Ammon's horn (tissue), 1 donor: ENCODE data around the gene TYW1B.
"Not testable (repeated sequence)": the region's sequence is repeated elsewhere in the genome, so short reads cannot be mapped to it uniquely, and the experiment has no call there.

Experiments used
- DNase-seq: peaks from one replicate; pipeline ENCODE4 v3.0.0-alpha.2; 2016; ENCODE audit warnings: low spot score

The TYW1B gene

DNA sequence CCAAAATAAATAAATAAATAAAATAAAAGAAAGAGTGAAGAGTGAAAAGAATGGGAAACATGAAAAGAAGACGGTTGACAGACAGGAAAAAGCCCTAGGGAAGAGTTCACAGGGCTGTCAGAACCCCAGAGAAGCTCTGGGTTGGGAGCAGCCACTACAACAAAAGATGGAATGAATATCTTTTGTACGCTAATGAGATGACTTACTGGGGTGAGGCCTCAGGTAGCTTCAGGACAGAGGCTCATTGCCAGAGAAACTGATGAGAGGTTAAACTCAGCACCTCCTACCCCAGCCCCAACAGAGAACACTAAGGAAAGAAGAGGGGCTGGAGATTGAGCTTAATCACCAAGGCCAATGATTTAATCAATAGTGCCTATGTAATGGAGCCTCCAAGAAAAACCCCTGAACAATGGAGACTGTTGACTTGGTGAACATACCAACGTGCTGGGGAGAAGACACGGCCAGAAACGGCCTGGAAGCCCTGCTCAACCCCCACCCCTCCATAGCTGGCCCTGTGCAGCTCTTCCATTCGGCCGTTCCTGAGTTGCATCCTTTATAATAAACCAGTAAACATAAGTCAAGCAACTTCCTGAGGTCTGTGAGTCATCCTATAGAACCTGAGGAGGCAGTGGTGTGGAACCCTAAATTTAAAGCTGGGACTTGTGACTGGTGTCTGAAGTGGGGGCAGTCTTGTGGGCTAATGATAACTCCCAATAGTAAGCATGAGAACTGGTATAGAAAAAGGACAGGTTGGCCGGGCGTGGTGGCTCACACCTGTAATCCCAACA, 11.4 kb downstream of the TYW1B start:
- not testable (repeated sequence) for DNase-seq

DNA sequence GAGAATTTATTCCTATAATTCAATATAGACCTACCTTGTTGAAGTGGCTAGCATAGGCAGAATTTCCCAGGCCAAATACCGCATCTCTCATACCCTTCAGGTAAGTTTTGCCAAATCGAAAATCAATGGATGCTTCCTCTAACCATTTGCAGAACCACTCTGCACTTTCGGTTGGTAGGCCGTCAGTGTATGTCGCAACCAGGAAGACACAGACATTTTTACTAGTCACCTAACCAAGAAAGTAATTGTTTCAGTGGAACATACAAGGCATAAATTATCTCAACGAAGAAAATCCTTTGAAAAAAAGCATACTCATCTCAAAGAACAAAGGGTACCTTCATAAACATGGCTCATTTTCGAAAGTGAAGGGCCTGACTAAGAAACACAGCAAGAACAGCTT, 17.6 kb downstream of the TYW1B start:
- DNase-seq = not testable (repeated sequence)

DNA sequence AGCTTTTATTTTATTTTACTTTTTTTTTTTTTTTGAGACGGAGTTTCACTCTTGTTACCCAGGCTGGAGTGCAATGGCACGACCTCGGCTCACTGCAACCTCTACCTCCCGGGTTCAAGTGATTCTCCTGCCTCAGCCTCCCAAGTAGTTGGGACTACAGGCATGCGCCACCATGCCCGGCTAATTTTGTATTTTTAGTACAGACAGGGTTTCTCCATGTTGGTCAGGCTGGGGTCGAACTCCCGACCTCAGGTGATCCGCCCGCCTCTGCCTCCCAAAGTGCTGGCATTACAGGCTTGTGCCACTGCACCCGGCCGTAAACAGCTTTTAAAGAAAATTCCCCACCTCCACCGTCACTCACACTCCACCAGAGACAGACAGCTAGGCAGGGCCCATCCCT, 19.5 kb downstream of the TYW1B start:
- not testable (repeated sequence) for DNase-seq

DNA sequence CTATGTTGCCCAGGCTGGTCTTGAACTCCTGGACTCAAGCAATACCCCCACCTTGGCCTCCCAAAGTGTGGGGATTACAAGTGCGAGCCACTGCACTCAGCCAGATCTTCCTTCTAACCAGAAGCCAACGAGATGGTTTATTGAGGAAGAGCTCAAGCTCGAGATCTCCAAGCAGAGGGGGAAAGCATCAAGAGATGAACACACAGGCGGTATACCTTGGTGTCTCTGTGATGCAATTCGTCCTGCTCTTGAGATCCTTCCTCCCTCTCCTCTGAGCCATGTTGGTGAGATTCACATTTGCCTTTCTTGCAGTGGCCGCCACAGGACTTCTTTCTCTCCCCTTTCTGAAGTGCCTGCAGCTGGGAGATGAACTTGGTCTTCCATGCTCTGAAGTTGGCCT, 21.1 kb downstream of the TYW1B start:
- not testable (repeated sequence) for DNase-seq

DNA sequence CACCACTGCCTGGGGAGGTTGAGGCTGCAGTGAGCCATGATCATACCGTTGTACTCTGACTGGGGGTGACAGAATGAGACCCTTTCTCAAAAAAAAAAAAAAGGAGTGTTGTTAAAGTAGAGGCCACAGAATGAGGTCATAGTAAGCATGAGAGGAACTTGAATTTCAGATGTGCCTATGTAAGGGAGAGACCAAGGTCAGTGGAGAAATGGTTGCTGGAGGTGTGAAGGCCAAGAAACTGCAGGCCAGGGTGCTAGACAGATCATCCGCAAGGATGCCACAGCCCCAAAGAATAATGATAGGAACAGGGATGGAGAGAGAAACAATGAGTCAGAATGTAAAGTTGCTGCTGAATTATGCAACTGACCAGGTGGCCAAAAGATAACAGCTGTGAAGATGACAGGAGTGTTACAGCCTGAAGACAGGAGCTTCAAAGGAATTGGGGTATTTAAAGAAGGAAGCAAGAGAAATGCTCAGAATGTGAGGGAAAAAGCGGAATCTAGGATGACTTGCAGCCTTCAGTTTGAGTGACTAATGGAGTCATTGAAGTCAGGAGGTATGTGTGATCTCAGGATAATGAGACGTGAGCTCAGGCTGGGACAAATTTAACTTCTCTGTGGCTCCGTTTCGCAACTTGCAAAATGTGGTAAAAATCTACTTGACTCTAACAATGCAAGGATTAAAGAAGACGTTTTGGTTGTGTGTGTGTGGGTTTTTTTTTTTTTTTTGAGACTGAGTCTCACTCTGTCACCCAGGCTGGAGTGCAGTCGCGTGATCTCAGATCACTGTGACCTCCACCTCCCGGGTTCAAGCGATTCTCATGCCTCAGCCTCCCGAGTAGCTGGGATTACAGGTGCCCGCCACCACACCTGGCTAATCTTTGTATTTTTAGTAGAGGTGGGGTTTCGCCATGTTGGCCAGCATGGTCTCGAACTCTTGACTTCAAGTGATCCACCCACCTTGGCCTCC, 22.2 kb downstream of the TYW1B start:
- DNase-seq = no peak

DNA sequence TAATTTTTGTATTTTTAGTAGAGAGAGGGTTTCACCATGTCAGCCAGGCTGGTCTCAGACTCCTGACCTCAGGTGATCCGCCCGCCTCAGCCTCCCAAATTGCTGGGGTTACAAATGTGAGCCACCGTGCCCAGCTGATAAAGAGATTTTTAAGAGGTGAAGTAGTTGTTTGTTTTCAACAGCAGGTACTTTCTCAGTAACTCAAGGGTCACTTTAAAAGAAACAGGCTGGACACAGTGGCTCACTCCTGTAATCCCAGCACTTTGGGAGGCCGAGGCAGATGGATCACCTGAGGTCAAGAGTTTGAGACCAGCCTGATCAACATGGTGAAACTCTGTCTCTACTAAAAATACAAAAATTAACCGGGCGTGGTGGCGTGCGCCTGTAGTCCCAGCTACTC, 24.2 kb downstream of the TYW1B start:
- not testable (repeated sequence) for DNase-seq

DNA sequence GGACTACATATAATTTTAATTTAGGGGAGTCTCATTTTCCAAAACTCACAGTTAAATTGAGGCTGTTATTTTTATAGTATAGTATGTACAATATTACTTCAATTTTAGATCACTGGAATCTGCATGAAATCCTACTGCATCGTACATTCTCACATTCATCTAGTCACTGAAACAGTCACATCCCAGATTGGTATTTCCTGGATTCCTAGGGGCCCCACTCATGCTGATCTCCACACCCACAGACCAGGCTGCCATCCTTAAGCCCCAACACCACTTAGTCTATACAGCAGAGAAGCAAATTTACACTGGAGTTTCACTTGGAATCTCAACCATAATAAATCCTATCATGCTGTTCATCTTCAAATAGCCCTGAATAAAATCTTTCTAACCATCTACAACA, 26.4 kb downstream of the TYW1B start:
- DNase-seq = not testable (repeated sequence)

DNA sequence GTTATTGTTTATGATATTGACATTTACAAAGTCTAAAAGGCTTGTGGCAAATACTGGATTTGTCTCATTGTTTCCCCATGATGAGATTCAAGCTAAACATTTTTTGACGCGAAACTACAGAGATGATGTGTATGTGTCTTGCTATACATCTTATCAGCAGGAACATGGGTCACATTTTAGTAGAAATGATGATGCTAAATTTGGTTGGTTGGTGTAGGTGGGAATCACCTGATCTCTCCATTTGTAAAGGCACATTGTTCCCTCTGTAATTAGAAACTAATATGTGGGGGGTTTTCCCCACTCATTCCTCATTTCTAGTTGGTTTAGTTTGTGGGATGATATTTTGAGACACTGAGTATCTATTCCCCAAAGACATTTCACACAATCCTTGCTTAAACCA, 32.6 kb downstream of the TYW1B start:
- not testable (repeated sequence) for DNase-seq

DNA sequence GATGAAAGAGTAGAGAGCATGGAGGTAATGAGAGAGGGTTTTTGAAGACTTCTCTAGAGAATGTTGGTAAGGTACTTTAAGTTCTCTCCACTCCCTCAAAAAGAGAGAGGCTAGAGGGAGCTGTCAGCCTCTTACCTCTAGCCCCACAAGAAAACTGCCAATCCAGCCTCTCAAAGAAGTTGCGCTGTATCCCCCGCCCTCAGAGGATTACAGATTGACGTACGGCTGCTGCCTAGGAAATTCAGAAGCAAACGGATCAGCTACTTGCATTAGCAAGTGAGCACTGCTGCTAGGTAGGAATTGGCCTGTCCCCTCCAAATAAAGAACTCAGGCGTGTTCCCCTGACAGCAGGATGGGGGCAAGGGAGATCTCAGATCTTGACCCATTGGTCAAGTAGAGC, 34.2 kb downstream of the TYW1B start:
- no peak for DNase-seq

DNA sequence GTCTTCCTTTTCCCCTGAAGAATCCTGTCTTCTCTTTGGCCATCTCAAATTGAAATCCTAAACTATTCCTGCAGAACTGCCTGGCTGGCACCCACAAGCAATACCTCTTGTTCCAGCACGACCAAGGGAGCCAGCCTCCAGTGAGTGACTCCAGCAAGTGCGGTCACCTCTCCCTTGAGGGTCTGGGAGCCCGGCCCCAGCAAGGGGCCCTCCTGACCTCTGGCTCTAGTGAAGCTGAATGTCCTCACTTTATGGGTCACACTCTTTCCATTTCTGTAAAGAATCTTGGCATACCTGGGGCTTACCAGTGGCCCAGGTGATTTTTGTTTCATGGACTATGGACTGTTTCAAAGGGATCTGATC, 37.3 kb downstream of the TYW1B start:
- not testable (repeated sequence) for DNase-seq

DNA sequence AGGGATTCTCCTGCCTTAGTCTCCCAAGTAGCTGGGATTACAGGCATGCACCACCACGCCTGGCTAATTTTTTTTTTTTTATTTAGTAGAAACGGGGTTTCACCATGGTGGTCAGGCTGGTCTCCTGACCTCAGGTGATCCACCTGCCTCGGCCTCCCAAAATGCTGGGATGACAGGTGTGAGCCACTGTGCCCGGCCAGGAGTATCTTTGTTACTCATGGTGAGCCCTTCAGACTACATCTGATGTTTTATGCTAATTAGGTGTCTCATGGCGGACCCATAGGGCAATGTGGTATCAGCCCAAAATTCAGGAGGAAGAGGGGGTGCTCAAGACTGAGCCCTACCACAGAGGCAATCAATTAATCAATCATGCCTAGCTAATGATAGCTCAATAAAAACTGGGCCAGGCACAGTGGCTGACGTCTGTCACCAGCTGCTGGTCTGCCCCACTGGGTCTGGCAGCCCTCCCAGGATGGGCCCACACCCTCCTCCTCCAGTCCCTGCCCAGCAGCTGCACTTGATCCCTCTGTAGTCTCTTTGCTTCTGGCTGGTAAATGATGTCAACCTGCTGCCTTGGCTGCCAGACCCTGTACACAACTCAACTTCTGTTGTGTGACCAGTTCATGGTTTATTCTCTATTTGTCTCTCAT, 37.8 kb downstream of the TYW1B start:
- DNase-seq = peak; percentile 59

DNA sequence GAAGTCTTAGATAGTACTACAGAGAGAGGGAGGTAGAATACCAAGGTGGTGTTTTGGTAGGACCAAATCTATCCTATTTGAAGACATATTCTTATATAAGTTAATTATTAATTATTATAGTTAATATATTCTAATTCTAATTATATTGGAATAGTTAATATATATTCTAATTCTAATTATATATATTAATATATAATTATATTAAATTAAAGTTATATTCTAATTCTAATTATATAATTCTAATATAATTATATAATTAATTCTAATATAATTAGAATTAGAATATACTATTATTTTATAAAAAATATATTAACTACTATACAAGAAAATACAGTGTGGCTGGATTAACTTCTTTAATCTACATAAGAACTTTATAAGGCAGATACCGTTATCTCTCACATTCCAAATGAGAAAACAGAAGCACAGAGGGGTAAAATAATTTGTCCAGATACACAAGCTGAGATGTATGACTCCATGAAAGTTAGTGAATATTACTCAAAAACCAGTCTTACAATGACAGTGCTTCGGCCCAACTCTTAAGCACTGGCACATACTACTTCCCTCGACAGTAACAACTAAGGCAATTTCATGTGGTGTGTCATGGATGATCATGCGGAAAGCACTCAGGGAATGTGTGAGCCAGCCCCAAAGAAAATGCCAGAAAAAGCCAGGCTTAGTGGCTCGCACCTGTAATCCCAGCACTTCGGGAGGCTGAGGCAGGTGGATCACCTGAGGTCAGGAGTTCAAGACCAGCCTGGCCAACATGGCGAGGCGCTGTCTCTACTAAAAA, 42.6 kb downstream of the TYW1B start:
- DNase-seq = no peak

DNA sequence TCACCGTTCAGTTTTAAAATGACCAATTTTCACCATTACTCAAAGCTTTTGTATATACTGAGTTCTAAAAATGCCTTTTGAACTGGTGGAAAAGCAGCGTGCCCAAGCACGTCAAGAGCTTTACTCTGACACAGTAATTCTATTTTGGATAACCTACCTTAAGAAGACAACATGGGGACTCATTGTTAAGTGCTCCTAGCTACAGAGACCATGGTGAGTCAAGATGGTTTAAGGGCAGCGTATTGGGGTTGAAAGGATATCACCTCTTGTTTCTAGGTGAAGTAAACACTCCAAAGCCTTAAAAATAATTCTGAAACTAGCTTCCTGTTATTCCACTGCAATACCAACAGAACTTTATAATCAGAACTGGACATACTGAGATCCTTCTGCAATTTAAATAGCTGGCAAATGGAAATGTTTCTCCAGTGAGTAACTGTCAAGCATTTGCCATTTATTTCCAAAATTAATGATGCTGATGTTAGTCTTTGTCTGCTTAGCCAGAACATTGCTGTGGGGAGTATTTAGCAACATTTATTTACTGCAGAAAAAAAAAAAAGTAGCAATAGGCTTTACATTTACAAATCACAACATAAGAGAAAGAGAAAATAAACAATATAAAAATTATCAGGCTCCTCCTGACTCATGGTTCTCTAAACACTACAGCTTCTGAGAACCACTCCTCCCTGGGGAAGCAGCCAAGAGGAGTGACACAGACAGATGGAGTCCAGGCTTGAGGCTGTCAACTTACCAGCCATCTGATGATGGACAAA, 44.2 kb downstream of the TYW1B start:
- peak; percentile 47 for DNase-seq

DNA sequence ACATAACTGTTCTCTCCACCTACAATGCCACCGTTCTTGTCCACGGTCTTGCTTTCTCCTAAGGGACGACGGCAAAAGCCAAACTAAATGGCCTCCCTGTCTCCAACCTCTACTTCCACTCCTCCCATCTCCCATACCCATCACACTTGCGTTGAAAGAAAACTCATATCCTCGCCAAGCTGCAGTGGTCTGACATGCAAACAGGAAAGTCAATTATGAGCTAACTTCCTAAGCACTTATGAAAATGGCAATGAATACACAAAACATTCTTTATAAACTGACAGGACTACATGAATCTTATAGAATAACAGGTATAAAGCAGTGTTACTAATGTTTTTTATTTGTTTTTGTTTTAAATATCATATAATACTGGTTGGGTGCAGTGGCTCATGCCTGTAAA, 46.4 kb downstream of the TYW1B start:
- DNase-seq = no peak

DNA sequence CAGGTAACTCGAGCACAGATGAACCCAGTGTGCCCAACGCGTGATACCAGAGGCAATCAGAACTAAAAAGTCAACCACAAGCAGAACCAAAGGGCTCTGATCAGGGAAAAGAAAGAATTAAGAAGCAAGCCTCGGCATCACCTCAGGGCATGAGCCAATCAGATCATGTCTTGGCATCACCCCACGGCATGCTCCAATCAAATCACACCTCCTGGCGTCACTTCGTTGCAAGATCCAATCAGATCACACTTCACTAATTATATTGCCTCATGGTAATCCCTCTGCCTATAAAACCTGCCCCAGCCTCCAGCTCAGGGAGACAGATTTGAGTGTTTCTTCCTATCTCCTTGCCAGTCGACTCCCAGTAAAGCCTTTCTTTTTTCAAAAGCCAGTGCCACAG, 46.8 kb downstream of the TYW1B start:
- no peak for DNase-seq

DNA sequence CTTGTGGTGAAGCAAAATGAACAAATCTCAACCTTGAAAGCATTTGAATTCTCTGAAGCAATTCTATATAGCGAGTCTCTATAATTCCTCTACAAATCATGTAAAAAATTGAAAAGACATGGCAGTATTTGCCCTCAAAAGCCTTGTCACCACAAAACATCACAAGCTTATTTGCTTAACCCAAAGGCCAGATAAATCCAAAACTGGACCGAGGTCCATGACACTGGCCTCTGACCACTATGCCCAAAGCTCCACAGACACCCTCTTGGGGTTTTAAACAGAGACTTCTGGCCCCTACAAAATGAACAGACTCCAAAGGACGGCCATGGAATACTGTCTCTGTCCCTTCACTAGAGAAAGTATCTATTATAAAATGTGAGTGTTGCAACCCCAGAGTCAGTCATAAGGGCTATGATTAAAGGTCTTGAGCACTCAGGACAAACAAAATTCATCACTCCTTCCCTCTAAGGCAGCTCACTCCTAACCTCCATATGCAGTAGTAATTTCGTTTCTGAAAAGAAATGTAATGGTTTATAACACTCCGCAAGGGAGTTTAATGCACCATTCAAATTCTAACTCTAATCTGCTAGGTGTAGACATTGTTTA, 47.6 kb downstream of the TYW1B start:
- DNase-seq = not testable (repeated sequence)

DNA sequence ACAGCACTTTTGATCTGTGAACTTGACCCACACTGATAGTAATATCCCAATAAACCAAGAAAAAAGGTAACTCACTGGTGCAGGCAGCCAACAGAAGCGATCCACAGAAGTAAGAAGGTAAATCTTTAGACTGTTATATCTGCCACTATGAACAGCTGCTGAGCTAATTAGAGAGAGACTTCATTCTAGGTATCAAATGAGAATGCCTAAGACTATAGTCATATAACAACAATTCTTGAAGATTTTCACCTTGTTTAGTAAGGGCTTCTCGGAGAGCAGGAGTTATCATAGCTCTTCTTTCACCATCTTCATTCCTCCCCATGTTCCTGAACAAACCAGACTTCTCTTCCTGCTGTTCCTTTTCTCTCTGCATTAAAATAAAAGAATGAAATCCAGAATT, 50.8 kb downstream of the TYW1B start:
- not testable (repeated sequence) for DNase-seq

DNA sequence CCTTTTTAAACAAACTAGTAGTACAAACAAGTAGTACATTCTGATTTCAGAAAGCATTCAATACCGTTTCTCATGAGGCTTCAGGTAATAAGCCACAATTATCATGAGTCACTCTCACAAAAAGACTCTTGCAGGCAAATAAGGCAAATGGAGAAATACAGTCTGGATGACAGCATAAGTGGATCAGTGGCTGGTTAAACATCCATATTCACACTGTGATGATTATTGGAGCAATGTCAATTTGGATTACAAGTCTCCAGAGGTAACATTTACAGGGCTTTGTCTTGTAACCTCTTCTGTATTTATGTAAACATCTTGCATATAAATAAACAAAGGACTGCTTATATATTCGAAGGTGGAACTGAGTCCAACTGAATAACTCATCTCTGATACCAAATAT, 55.4 kb downstream of the TYW1B start:
- not testable (repeated sequence) for DNase-seq

DNA sequence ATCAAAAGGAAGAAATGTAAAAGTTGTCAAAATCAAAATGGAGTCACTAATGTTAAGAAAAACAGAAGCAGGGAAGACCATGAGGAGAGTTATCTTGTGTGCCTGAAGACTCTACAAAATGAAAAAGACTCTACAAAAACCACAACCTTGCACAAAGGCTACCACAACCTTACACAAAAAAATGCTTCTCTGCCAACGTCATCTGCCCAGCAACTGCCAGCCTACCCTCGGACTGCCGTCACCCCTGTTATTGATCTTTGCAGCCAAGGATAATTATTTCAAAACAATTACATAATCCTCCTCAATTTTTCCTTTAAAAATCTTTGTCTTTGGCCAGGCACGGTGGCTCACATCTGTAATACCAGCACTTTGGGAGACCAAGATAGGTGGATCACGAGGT, 61.0 kb downstream of the TYW1B start:
- DNase-seq = not testable (repeated sequence)

DNA sequence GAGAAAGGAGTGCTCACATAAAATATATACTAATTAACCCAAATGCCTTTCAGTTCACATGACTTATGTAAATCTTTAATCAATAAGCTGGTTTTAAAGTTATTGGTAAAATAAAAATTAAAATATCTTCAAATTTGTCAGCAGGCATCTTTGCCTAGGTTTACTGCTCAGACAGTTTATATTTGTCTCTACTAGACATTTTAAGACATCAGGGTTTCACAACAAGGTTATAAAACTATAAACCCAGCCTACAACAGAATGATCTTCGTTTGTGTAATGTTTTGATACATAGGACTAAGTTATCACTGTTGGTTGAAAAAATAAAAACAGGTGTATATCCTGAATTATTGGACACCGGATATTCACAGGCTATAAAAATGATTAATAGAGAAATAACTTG, 67.4 kb downstream of the TYW1B start:
- DNase-seq = no peak

DNA sequence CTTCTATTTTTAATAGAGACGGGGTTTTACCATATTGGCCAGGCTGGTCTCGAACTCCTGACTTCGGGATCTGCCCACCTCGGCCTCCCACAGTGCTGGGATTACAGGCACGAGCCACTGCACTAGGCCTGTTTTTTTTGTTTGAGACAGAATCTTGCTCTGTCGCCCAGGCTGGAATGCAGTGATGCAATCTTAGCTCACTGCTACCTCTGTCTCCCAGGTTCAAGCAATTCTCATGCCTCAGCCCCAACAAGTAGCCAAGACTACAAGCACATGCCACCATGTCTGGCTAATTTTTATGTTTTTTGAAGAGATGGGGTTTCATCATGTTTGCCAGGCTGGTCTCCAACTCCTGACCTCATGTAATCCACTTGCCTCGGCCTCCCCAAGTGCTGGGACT, 73.7 kb downstream of the TYW1B start:
- no peak for DNase-seq
